HG02623 (cell line): ENCODE data around the gene FBXL19.

Source experiments
- ATAC-seq: cut with Tn5 transposase; IDR thresholded peaks from one replicate; pipeline ENCODE4 v1.9.1; 2021; ENCODE audit warnings: moderate library complexity; ENCODE audit not compliant: unreplicated experiment

The FBXL19 gene

GRCh38 chr16:30984669-30985400, 61.5 kb downstream of the FBXL19 start, which contains the start of gene HSD3B7:
HSD3B7 (plus strand) TSS chr16:30985207; CDS start chr16:30985659, 452 bp downstream.
- ATAC-seq: no peak

GRCh38 chr16:30985401-30986128, 62.2 kb downstream of the FBXL19 start:
- ATAC-seq: no peak

DNA sequence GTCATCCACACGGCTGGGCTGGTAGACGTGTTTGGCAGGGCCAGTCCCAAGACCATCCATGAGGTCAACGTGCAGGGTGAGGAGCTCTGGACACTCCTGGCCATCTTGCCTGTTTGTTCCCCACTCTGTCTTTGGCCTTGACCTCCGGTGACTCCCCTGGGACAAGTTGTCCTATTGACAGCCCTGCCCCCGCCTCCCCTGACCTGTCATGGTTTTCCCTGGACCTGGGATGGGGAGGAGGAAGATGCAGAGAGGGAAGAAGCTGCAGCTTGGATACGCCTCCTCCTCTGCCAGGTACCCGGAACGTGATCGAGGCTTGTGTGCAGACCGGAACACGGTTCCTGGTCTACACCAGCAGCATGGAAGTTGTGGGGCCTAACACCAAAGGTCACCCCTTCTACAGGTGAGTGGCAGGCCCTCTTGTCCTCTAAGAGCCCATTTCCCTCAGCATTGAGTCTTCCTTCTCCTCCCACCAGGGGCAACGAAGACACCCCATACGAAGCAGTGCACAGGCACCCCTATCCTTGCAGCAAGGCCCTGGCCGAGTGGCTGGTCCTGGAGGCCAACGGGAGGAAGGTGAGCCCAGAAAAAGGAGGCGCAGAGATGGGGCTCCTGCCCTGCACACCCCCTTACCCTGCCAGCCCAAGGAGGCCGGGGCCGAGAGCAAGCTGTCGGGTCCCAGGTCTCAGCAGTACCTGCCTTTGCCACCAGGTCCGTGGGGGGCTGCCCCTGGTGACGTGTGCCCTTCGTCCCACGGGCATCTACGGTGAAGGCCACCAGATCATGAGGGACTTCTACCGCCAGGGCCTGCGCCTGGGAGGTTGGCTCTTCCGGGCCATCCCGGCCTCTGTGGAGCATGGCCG, 63.0 kb downstream of the FBXL19 start:
- ATAC-seq: no peak

DNA sequence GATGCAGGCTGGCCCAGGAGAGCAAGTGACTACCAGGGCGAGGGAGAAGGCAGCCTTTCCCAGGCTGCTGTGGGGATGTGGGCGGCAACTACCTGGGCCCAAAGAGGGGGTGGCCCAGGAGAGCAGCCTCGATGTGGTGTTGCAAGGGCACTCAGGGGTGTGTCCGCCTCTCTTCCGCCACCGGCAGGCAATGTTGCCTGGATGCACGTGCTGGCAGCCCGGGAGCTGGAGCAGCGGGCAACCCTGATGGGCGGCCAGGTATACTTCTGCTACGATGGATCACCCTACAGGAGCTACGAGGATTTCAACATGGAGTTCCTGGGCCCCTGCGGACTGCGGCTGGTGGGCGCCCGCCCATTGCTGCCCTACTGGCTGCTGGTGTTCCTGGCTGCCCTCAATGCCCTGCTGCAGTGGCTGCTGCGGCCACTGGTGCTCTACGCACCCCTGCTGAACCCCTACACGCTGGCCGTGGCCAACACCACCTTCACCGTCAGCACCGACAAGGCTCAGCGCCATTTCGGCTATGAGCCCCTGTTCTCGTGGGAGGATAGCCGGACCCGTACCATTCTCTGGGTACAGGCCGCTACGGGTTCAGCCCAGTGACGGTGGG, 64.3 kb downstream of the FBXL19 start:
- ATAC-seq: no peak

GRCh38 chr16:30989469-30990047, 66.2 kb downstream of the FBXL19 start:
- no peak for ATAC-seq

DNA sequence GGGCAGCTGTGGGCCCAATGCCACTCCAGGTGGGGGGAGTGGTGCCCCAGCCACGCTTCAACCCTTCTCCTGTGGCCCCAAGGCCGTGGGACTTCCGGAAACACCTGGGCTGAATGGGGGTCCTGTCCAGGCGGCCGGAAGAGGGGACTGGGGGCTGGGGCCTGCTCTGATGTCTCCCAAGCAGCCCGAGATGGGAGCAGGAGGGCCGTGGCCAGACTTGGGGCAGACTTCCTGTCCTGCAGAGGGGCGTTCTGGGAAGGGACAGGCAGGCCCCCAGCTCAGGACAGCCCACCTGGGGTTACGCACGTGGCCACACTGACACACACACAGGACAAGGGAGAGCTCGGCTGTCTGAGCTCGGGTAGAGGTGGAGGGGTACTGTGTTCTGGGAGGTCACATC, 66.7 kb downstream of the FBXL19 start:
- ATAC-seq: no peak

DNA sequence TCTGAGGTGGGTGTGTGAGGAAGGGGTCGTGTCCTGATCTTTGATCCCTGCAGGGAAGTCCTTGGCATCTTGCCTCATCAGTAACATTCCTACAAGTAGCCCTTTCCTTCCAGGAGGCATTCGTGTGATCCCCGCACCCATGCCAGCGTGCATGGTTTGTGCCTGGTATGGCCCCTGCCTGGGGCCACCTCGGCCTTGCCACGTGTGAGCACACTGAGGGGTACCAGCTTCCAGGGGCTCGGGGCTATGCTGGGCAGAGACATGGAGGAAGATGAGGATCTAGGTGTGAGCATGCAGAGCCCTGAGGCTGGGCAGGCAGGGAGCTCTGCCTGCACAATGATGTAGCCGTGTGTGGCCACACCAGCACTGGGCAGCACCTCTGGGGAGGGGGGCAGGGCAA, 67.7 kb downstream of the FBXL19 start:
- ATAC-seq: no peak

- no peak for ATAC-seq
Observed at GRCh38 chr16:30992276-30992780, 69.0 kb downstream of the FBXL19 start.

GRCh38 chr16:30992931-30993816, 69.8 kb downstream of the FBXL19 start:
- no peak for ATAC-seq

GRCh38 chr16:30995927-30996323, 72.6 kb downstream of the FBXL19 start:
- ATAC-seq: no peak

- ATAC-seq: no peak
Observed at GRCh38 chr16:30996324-30996984, 73.1 kb downstream of the FBXL19 start.

DNA sequence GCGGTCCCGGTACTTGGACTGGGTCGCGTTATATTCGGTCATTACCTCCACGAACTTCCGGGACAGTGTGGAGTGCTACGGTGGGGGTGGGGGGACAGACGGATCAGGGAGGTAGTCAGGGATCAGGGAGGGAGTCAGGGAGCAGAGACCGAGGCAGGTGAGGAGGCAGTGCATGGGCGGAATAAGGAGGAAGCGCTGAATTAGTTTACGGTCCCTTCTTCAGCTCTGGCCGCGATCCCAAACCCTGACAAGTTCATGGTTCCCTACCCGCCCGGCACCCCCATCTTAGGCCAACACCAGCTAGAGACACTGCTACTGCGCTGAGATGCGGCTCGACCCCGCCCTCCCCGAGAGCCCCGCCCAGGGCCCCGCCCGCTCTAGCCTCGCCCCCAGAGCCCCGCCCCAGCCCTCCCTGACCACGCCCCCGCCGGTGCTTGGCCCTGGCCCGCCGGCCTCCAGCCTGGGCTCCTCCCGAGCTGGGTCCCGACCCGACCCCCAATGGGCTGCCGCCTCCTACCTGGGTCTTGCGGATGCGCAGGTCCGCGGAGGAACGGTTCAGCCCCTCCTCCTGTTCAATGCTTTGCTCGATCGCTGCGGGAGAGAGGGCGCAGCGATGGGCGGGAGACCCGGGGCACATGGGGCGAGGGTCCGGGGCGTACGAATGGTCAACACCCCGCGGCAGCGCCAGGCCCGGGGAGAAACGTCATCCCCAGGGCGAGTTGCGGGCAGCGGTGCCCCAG, 73.8 kb downstream of the FBXL19 start:
- peak; percentile 63 for ATAC-seq

DNA sequence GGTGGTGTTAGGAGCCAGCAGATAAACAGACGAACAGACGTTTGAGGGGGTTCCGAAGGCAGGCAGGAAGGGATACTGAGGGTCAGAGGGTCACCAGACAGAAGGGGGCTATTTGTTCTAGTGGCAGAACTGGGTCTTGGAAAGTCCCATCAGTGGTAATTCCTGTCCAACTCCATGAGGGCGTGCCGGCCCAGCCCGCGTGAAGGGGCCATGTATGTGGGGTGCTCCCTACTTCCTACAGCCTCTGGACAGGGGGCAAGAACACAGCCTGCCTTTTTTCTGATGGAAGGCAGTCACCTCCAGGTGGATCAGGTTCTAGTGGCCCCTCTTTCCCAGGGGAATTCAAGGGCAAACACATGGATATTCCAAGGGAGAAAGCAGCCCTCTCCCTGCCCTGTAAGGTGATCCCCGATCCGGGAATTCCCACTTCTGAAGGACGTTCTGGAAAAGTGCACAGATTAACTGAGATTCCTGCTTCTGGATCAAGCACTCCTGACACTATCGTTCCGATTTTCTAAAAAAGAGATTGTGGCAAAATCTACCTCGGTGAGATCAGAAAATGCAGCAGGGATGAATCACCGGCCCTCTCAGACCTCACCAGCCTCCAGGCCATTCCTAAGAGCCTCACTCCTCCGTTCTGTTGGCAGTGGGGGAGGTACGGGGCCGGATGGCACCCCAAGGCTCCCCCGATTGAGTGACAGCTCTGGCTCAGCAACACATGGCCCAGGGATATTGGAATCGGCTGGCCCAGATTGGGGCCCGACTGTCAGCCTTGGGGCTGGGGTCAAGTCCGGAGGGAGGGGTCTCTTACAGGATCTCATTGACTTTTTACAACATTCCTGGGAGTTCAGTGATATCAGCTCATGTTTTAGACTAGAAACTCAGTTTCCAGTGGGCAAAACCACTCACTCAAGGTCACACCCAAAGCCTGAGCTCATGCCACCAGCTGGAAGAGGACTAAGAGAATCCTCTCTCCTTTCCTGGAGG, 74.6 kb downstream of the FBXL19 start:
- no peak for ATAC-seq
